ENCODE measurements around the gene GPC6.

DNA sequence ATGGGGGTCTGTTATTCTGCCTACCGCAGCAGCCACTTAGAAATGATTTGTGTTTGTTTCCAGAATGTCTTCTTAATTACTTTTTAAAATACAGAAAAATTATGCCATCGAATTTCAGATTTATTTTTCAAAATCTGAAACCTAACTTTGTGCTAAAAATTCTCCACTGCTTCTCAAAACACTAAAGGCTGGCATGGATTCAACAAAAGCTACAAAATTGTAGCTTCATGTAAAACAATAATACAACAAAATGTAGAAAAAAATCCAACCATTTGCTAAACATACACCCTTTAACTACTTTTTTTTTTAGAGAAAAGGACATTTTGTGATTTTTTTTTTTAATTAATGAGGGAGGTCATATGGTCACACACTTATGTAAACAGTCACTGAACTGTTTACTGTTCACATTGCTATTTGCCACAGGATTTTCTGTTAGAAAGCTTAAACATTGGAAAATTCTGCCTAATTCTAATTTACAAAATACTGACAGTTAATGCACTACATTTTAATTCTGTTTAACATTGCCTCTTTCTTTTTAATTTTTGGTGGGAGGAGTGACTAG is 646.3 kb downstream of the GPC6 start:
- no peak for TF ChIP-seq POLR2A (conservative IDR thresholded peaks at IDR 0.05)
- no peak for TF ChIP-seq TCF7 (IDR thresholded peaks at IDR 0.05; ENCODE audit: borderline replicate concordance)
- TF ChIP-seq ILF3 (IDR thresholded peaks at IDR 0.05; ENCODE audit: borderline replicate concordance): no peak
- no peak for TF ChIP-seq RCOR1 (IDR thresholded peaks at IDR 0.05; ENCODE audit: borderline replicate concordance in 1 of 2, low read depth in 2 of 2, low read length in 2 of 2)
- no peak for TF ChIP-seq REST (IDR thresholded peaks at IDR 0.05; ENCODE audit: borderline replicate concordance)
- no peak for TF ChIP-seq REST (CRISPR knock-in tag; IDR thresholded peaks at IDR 0.05; ENCODE audit: low read depth)
- TF ChIP-seq, protein P1, sequence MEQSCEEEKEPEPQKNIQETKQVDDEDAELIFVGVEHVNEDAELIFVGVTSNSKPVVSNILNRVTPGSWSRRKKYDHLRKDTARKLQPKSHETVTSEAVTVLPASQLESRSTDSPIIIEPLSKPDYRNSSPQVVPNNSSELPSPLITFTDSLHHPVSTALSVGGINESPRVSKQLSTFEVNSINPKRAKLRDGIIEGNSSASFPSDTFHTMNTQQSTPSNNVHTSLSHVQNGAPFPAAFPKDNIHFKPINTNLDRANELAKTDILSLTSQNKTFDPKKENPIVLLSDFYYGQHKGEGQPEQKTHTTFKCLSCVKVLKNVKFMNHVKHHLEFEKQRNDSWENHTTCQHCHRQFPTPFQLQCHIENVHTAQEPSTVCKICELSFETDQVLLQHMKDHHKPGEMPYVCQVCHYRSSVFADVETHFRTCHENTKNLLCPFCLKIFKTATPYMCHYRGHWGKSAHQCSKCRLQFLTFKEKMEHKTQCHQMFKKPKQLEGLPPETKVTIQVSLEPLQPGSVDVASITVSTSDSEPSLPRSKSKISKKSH (CRISPR knock-in tag; IDR thresholded peaks at IDR 0.05): no peak
- no peak for TF ChIP-seq CEBPB (tag; IDR thresholded peaks at IDR 0.05)
- TF ChIP-seq POLR2AphosphoS5 (IDR thresholded peaks at IDR 0.05; ENCODE audit: control insufficient read depth, insufficient read depth, low read depth, low read length): no peak
- TF ChIP-seq, protein P2, sequence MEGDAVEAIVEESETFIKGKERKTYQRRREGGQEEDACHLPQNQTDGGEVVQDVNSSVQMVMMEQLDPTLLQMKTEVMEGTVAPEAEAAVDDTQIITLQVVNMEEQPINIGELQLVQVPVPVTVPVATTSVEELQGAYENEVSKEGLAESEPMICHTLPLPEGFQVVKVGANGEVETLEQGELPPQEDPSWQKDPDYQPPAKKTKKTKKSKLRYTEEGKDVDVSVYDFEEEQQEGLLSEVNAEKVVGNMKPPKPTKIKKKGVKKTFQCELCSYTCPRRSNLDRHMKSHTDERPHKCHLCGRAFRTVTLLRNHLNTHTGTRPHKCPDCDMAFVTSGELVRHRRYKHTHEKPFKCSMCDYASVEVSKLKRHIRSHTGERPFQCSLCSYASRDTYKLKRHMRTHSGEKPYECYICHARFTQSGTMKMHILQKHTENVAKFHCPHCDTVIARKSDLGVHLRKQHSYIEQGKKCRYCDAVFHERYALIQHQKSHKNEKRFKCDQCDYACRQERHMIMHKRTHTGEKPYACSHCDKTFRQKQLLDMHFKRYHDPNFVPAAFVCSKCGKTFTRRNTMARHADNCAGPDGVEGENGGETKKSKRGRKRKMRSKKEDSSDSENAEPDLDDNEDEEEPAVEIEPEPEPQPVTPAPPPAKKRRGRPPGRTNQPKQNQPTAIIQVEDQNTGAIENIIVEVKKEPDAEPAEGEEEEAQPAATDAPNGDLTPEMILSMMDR (IDR thresholded peaks at IDR 0.05 in 2 of 3, conservative IDR thresholded peaks at IDR 0.05 in 1 of 3; ENCODE audit: insufficient read depth in 2 of 3, low read depth in 1 of 3, low read length in 3 of 3): no peak
- TF ChIP-seq SAP30 (IDR thresholded peaks at IDR 0.05; ENCODE audit: borderline replicate concordance, insufficient read depth, low read depth, low read length, poor library complexity, severe bottlenecking): no peak
- no peak for TF ChIP-seq NR3C1 (CRISPR knock-in tag; IDR thresholded peaks at IDR 0.05)
- TF ChIP-seq CEBPZ (IDR thresholded peaks at IDR 0.05; ENCODE audit: borderline replicate concordance, low read depth, low read length): no peak
